H9 (cell line): ENCODE data around the gene LRP3. TPM values are rescaled to one million over a fixed set of nuclear protein-coding genes. Genes with fewer than 3 reads are reported as not detected.

Experiments used
- DNase-seq: peaks from one replicate; pipeline ENCODE4 v3.0.0-alpha.2; 2017
- H2AFZ ChIP-seq: one replicate; pipeline ENCODE4 v1.6.1; 2013; ENCODE audit warnings: mild to moderate bottlenecking, low read length, control low read depth, moderate library complexity
- H2AK5ac ChIP-seq: 2 replicates; pipeline ENCODE4 v1.6.1; 2013; ENCODE audit warnings: low read length, control low read depth, mixed read lengths; ENCODE audit not compliant: insufficient read length
- H2BK120ac ChIP-seq: one replicate; pipeline ENCODE4 v1.6.1; 2013; ENCODE audit warnings: low read depth, mild to moderate bottlenecking, low read length, control low read depth, inconsistent platforms; ENCODE audit not compliant: poor library complexity, severe bottlenecking
- H2BK12ac ChIP-seq: 2 replicates; pipeline ENCODE4 v1.6.1; 2013; ENCODE audit warnings: low read length, control low read depth, mixed read lengths, low read depth; ENCODE audit not compliant: insufficient read length
- H2BK15ac ChIP-seq: 2 replicates; pipeline ENCODE4 v1.6.1; 2013; ENCODE audit warnings: low read depth, low read length, control low read depth
- H2BK20ac ChIP-seq: one replicate; pipeline ENCODE4 v1.6.1; 2013; ENCODE audit warnings: low read depth, mild to moderate bottlenecking, low read length, control low read depth, inconsistent platforms; ENCODE audit not compliant: poor library complexity, severe bottlenecking
- H2BK5ac ChIP-seq: 2 replicates; pipeline ENCODE4 v1.6.1; 2013; ENCODE audit warnings: low read length, control low read depth, mixed read lengths; ENCODE audit not compliant: insufficient read length
- H3K14ac ChIP-seq: 2 replicates; pipeline ENCODE4 v1.6.1; 2013; ENCODE audit warnings: low read length, control low read depth; ENCODE audit not compliant: insufficient read depth
- H3K18ac ChIP-seq: 2 replicates; pipeline ENCODE4 v1.6.1; 2013; ENCODE audit warnings: low read depth, mild to moderate bottlenecking, mixed read lengths, low read length, control low read depth; ENCODE audit not compliant: insufficient read length
- H3K23ac ChIP-seq: 2 replicates; pipeline ENCODE4 v1.6.1; 2013; ENCODE audit warnings: low read length, control low read depth, mixed read lengths, low read depth; ENCODE audit not compliant: insufficient read length
- H3K23me2 ChIP-seq: 2 replicates; pipeline ENCODE4 v1.6.1; 2013; ENCODE audit warnings: low read depth, mild to moderate bottlenecking, mixed read lengths, low read length, control low read depth; ENCODE audit not compliant: insufficient read length, poor library complexity, severe bottlenecking
- H3K27ac ChIP-seq: 2 replicates; pipeline ENCODE4 v1.5.1; 2013; ENCODE audit warnings: low read length, control low read depth, mixed read lengths, low read depth; ENCODE audit not compliant: insufficient read length
- H3K27me3 ChIP-seq: 2 replicates; pipeline ENCODE4 v1.6.1; 2013; ENCODE audit warnings: low read length, control low read depth, inconsistent platforms; ENCODE audit not compliant: insufficient read depth
- H3K4ac ChIP-seq: 2 replicates; pipeline ENCODE4 v1.6.1; 2013; ENCODE audit warnings: low read depth, mild to moderate bottlenecking, control low read depth, inconsistent platforms, low read length, moderate library complexity
- H3K4me1 ChIP-seq: 2 replicates; pipeline ENCODE4 v1.6.1; 2013; ENCODE audit warnings: low read length, control low read depth, inconsistent platforms; ENCODE audit not compliant: insufficient read depth
- H3K4me2 ChIP-seq: 2 replicates; pipeline ENCODE4 v1.6.1; 2013; ENCODE audit warnings: low read length, control low read depth, mixed read lengths; ENCODE audit not compliant: insufficient read length, insufficient read depth
- H3K56ac ChIP-seq: 2 replicates; pipeline ENCODE4 v1.6.1; 2013; ENCODE audit warnings: low read depth, mild to moderate bottlenecking, mixed read lengths, low read length, control low read depth; ENCODE audit not compliant: insufficient read length
- H3K79me1 ChIP-seq: 2 replicates; pipeline ENCODE4 v1.6.1; 2013; ENCODE audit warnings: low read depth, mild to moderate bottlenecking, moderate library complexity, low read length, control low read depth, inconsistent platforms; ENCODE audit not compliant: insufficient read depth, poor library complexity, severe bottlenecking
- H3K79me2 ChIP-seq: 2 replicates; pipeline ENCODE4 v1.6.1; 2013; ENCODE audit warnings: low read length, control low read depth, inconsistent platforms; ENCODE audit not compliant: insufficient read depth
- H3K9ac ChIP-seq: 2 replicates; pipeline ENCODE4 v1.6.1; 2013; ENCODE audit warnings: low read length, control low read depth, mixed read lengths; ENCODE audit not compliant: insufficient read length; ENCODE audit errors: extremely low read depth
- H3K9me3 ChIP-seq: one replicate; pipeline ENCODE4 v1.6.1; 2013; ENCODE audit warnings: low read depth, low read length, inconsistent platforms; ENCODE audit not compliant: control insufficient read depth
- H3T11ph ChIP-seq: one replicate; pipeline ENCODE4 v1.6.1; 2013; ENCODE audit warnings: mild to moderate bottlenecking, low read length, control low read depth, inconsistent platforms
- H4K20me1 ChIP-seq: one replicate; pipeline ENCODE4 v1.6.1; 2013; ENCODE audit not compliant: control insufficient read depth, insufficient read length, insufficient read depth
- H4K5ac ChIP-seq: 2 replicates; pipeline ENCODE4 v1.6.1; 2013; ENCODE audit warnings: low read depth, mild to moderate bottlenecking, mixed read lengths, low read length, control low read depth; ENCODE audit not compliant: insufficient read length
- H4K8ac ChIP-seq: replicated peaks from 2 replicates; pipeline ENCODE4 v1.6.1; 2013; ENCODE audit warnings: low read length, control low read depth, mixed read lengths, low read depth; ENCODE audit not compliant: insufficient read length
- H4K91ac ChIP-seq: 2 replicates; pipeline ENCODE4 v1.6.1; 2013; ENCODE audit warnings: low read depth, mild to moderate bottlenecking, moderate library complexity, mixed read lengths, low read length, control low read depth; ENCODE audit not compliant: insufficient read length
- H3K27ac Mint-ChIP-seq, 3 experiments: 2 replicates in 2 of 3; 3 replicates in 1 of 3; pipeline ENCODE4 v1.8.0; 2020 to 2021; ENCODE audit warnings: mixed read lengths in 3 of 3, mild to moderate bottlenecking in 1 of 3, moderate library complexity in 1 of 3
- H3K27me3 Mint-ChIP-seq: 2 replicates; pipeline ENCODE4 v1.8.0; 2021; ENCODE audit warnings: low read depth, mild to moderate bottlenecking, moderate library complexity, mixed read lengths
- H3K36me3 Mint-ChIP-seq, 3 experiments: 2 replicates in 2 of 3; 3 replicates in 1 of 3; pipeline ENCODE4 v1.8.0; 2020 to 2021; ENCODE audit warnings: low read depth in 3 of 3, mixed read lengths in 3 of 3; ENCODE audit not compliant: insufficient read depth in 1 of 3
- H3K4me1 Mint-ChIP-seq, 2 experiments: 2 replicates each; pipeline ENCODE4 v1.8.0; 2020; ENCODE audit warnings: mixed read lengths in 2 of 2
- H3K4me3 Mint-ChIP-seq, 2 experiments: 2 replicates in 1 of 2; 3 replicates in 1 of 2; pipeline ENCODE4 v1.8.0; 2020 to 2021; ENCODE audit warnings: mild to moderate bottlenecking in 2 of 2, mixed read lengths in 2 of 2, moderate library complexity in 1 of 2
- H3K9me3 Mint-ChIP-seq, 2 experiments: 2 replicates in 1 of 2; 3 replicates in 1 of 2; pipeline ENCODE4 v1.8.0; 2020; ENCODE audit warnings: mild to moderate bottlenecking in 2 of 2, mixed read lengths in 2 of 2, moderate library complexity in 1 of 2
- whole genome bisulfite sequencing: extraction: QIAGEN DNeasy Blood & Tissue Kit; methylation state at CpG from one replicate; pipeline ENCODE4 v1.1.7; 2013; ENCODE audit warnings: missing lambda C conversion rate, low lambda C conversion rate, mixed read lengths; ENCODE audit not compliant: insufficient read length; ENCODE audit errors: extremely low coverage; 5-methylcytosine and 5-hydroxymethylcytosine counted together
- total RNA-seq: library from RNA; stranded (reverse); gene quantifications from 2 replicates; pipeline ENCODE4 v1.2.1, GENCODE V29; 2021
- TF ChIP-seq, protein P1 (sequence below): fragments of 200-600 bp; sonication (generic); conservative IDR thresholded peaks from 3 replicates; pipeline ENCODE4 v1.8.0; 2021; ENCODE audit warnings: antibody characterized with exemption, mild to moderate bottlenecking

The LRP3 gene
- total RNA-seq, 1 experiment from 2014 or later: 29.2 TPM

DNA sequence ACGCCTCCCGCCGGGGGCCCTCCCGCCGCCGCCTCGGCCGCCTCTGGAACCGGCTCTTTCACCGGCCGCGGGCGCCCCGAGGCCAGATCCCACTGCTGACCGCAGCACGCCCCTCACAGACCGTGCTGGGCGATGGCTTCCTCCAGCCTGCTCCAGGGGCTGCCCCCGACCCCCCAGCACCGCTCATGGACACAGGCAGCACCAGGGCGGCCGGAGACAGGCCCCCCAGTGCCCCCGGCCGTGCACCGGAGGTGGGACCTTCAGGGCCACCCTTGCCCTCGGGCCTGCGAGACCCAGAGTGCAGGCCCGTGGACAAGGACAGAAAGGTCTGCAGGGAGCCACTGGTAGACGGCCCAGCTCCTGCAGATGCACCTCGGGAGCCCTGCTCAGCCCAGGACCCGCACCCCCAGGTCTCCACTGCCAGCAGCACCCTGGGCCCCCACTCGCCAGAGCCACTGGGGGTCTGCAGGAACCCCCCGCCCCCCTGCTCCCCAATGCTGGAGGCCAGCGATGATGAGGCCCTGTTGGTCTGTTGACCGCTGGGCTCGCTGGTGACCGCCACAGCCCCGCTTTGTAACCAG is 13.0 kb downstream of the LRP3 start:
- no peak for DNase-seq
- no peak overlapping the region for H2AK5ac ChIP-seq
- H3K4me2 ChIP-seq: no peak overlapping the region
- no peak overlapping the region for H2BK120ac ChIP-seq
- H3K9ac ChIP-seq: no peak overlapping the region
- H3K27me3 ChIP-seq: no peaks in the 10 kb centered on the region
- H3K9me3 ChIP-seq: no peaks in the 10 kb centered on the region
- no peaks in the 10 kb centered on the region for H3K79me1 ChIP-seq
- no peak overlapping the region for H4K8ac ChIP-seq
- no peak overlapping the region for H4K5ac ChIP-seq
- Mint-ChIP-seq H3K27ac (no peak overlapping the region), H3K36me3 (peaks cover 0 to 10% (median 8%) of the 10 kb centered on the region in 3 experiments; a peak in 6 of 7 replicates), H3K27me3 (no peaks in the 10 kb centered on the region; the same call in 1 of the 2 replicates), H3K9me3 (no peaks in the 10 kb centered on the region), H3K4me3 (no peak overlapping the region), H3K4me1 (no peaks in the 10 kb centered on the region)
- WGBS: no CpG with 5 or more reads among the region's 38 CpGs
- no peaks in the 10 kb centered on the region for H3K79me2 ChIP-seq
- H3K18ac ChIP-seq: no peak overlapping the region
- H2AFZ ChIP-seq: no peak overlapping the region
- no peaks in the 10 kb centered on the region for H3K4me1 ChIP-seq
- no peak overlapping the region for H3K27ac ChIP-seq
- no peak overlapping the region for H2BK5ac ChIP-seq
- H3K4ac ChIP-seq: no peak overlapping the region
- H4K91ac ChIP-seq: no peak overlapping the region
- TF ChIP-seq, protein P1, sequence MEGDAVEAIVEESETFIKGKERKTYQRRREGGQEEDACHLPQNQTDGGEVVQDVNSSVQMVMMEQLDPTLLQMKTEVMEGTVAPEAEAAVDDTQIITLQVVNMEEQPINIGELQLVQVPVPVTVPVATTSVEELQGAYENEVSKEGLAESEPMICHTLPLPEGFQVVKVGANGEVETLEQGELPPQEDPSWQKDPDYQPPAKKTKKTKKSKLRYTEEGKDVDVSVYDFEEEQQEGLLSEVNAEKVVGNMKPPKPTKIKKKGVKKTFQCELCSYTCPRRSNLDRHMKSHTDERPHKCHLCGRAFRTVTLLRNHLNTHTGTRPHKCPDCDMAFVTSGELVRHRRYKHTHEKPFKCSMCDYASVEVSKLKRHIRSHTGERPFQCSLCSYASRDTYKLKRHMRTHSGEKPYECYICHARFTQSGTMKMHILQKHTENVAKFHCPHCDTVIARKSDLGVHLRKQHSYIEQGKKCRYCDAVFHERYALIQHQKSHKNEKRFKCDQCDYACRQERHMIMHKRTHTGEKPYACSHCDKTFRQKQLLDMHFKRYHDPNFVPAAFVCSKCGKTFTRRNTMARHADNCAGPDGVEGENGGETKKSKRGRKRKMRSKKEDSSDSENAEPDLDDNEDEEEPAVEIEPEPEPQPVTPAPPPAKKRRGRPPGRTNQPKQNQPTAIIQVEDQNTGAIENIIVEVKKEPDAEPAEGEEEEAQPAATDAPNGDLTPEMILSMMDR: no peak
- H2BK15ac ChIP-seq: no peak overlapping the region
- no peak overlapping the region for H3T11ph ChIP-seq
- H2BK12ac ChIP-seq: no peak overlapping the region
- H3K23ac ChIP-seq: no peak overlapping the region
- H3K56ac ChIP-seq: no peak overlapping the region
- H3K14ac ChIP-seq: no peak overlapping the region
- H3K23me2 ChIP-seq: no peaks in the 10 kb centered on the region
- no peaks in the 10 kb centered on the region for H4K20me1 ChIP-seq
- no peak overlapping the region for H2BK20ac ChIP-seq
